SU-DHL-6 (cell line): ENCODE measurements around the gene ATP5F1E.
A peak's percentile ranks its signal among the peaks of the same experiment; 100 is the strongest.

ENCODE experiments used
- H2AFZ ChIP-seq: fragments of 200-600 bp; sonication (generic); 2 replicates; pipeline ENCODE4 v1.6.1; 2014; ENCODE audit warnings: low read depth, mild to moderate bottlenecking, moderate library complexity, mixed read lengths, antibody characterized with exemption, low read length; ENCODE audit not compliant: severe bottlenecking
- H3F3A ChIP-seq: fragments of 200-600 bp; shearing (Covaris generic); 2 replicates; pipeline ENCODE4 v1.6.0; 2016; ENCODE audit warnings: antibody characterized with exemption, mild to moderate bottlenecking; ENCODE audit not compliant: insufficient read depth
- H3K27ac ChIP-seq: fragments of 200-600 bp; sonication (generic); 2 replicates; pipeline ENCODE4 v1.5.1; 2016; ENCODE audit warnings: low read depth, mild to moderate bottlenecking, low read length, moderate library complexity, mixed read lengths
- H3K27me3 ChIP-seq: fragments of 200-600 bp; sonication (generic), shearing (Covaris generic); 2 replicates; pipeline ENCODE4 v1.6.0; 2014; ENCODE audit warnings: mild to moderate bottlenecking, low read length
- H3K36me3 ChIP-seq: fragments of 200-600 bp; sonication (generic); 2 replicates; pipeline ENCODE4 v1.6.1; 2014; ENCODE audit warnings: mild to moderate bottlenecking, low read length, mixed read lengths
- H3K4me2 ChIP-seq: fragments of 300-600, 200-600 bp; shearing (Covaris generic), sonication (generic); 2 replicates; pipeline ENCODE4 v1.6.0; 2014; ENCODE audit warnings: low read length, low read depth, mild to moderate bottlenecking; ENCODE audit not compliant: poor library complexity, severe bottlenecking
- H3K4me3 ChIP-seq: fragments of 200-600 bp; sonication (generic); 2 replicates; pipeline ENCODE4 v1.5.1; 2014; ENCODE audit warnings: antibody characterized with exemption, low read length, mild to moderate bottlenecking, mixed read lengths; ENCODE audit not compliant: insufficient read depth, poor library complexity, severe bottlenecking
- H3K79me2 ChIP-seq: fragments of 200-600 bp; sonication (generic); 2 replicates; pipeline ENCODE4 v1.6.1; 2014; ENCODE audit warnings: mild to moderate bottlenecking, low read length, moderate library complexity; ENCODE audit not compliant: insufficient read depth
- H3K9ac ChIP-seq: fragments of 200-600 bp; sonication (generic); 2 replicates; pipeline ENCODE4 v1.7.0; 2014; ENCODE audit warnings: mild to moderate bottlenecking, low read length
- H3K9me2 ChIP-seq: fragments of 200-600 bp; sonication (generic); replicated peaks from 2 replicates; pipeline ENCODE4 v1.6.1; 2014; ENCODE audit warnings: low read length; ENCODE audit not compliant: insufficient read depth
- H3K9me3 ChIP-seq: fragments of 200-600 bp; sonication (generic); 2 replicates; pipeline ENCODE4 v1.6.1; 2014; ENCODE audit warnings: low read length, mixed read lengths; ENCODE audit not compliant: insufficient read depth
- H4K20me1 ChIP-seq: fragments of 200-600 bp; sonication (generic); 2 replicates; pipeline ENCODE4 v1.6.1; 2014; ENCODE audit warnings: low read depth, mild to moderate bottlenecking, antibody characterized with exemption, low read length, moderate library complexity, mixed read lengths
- CTCF ChIP-seq: fragments of 200-600 bp; sonication (generic); IDR thresholded peaks from one replicate; pipeline ENCODE4 v1.5.1; 2017; ENCODE audit warnings: antibody characterized with exemption, mild to moderate bottlenecking, low read length, moderate library complexity; ENCODE audit not compliant: insufficient read depth, poor library complexity, severe bottlenecking
- EZH2phosphoT487 ChIP-seq: fragments of 200-600 bp; sonication (generic), shearing (Covaris generic); conservative IDR thresholded peaks from 2 replicates; pipeline ENCODE4 v1.6.1; 2018; ENCODE audit warnings: mild to moderate bottlenecking, antibody characterized with exemption, low read length, moderate library complexity, mixed read lengths

ATP5F1E gene

GRCh38 chr20:59032713-59033059, 551 bp upstream of the ATP5F1E start:
- Histone ChIP-seq H3K27me3 (no peaks in the 10 kb centered on the region), H3K36me3 (peaks cover 59% of the 10 kb centered on the region), H3K79me2 (peaks cover 54% of the 10 kb centered on the region), H3K27ac (peak overlapping the region; percentile 70), H3K4me3 (peak overlapping the region; percentile 48), H2AFZ (no peak overlapping the region), H3K9me2 (no peaks in the 10 kb centered on the region), H3F3A (peaks cover 67% of the 10 kb centered on the region), H3K9me3 (no peaks in the 10 kb centered on the region), H3K9ac (peak overlapping the region; percentile 97), H3K4me2 (peak overlapping the region; percentile 99), H4K20me1 (peaks cover 14% of the 10 kb centered on the region; the same call in 1 of the 2 replicates)
- TF ChIP-seq EZH2phosphoT487 (no peak), CTCF (no peak)

- no peak for TF ChIP-seq CTCF
- TF ChIP-seq EZH2phosphoT487 = no peak
- Histone ChIP-seq H3K9me3 (no peaks in the 10 kb centered on the region), H3K9ac (peak overlapping the region; percentile 97), H4K20me1 (peaks cover 20% of the 10 kb centered on the region), H3K27me3 (no peaks in the 10 kb centered on the region), H3K4me2 (peak overlapping the region; percentile 97), H3K4me3 (peak overlapping the region; percentile 90), H3F3A (peaks cover 59% of the 10 kb centered on the region), H3K36me3 (peaks cover 64% of the 10 kb centered on the region), H2AFZ (peak overlapping the region; percentile 34), H3K9me2 (no peaks in the 10 kb centered on the region), H3K27ac (peak overlapping the region; percentile 72), H3K79me2 (peaks cover 55% of the 10 kb centered on the region)
Measured at GRCh38 chr20:59031564-59032022, 542 bp downstream of the ATP5F1E start.

GRCh38 chr20:59030911-59031563, 1.1 kb downstream of the ATP5F1E start:
- Histone ChIP-seq H3K4me2 (peak overlapping the region; percentile 97), H3K9me2 (no peaks in the 10 kb centered on the region), H3K36me3 (peaks cover 60% of the 10 kb centered on the region), H2AFZ (no peak overlapping the region), H3F3A (peaks cover 60% of the 10 kb centered on the region), H3K27me3 (no peaks in the 10 kb centered on the region), H3K4me3 (peak overlapping the region; percentile 90), H3K9me3 (no peaks in the 10 kb centered on the region), H3K9ac (peak overlapping the region; percentile 97), H3K27ac (peak overlapping the region; percentile 72), H4K20me1 (peaks cover 20% of the 10 kb centered on the region), H3K79me2 (peaks cover 61% of the 10 kb centered on the region)
- TF ChIP-seq EZH2phosphoT487 (no peak), CTCF (no peak)
